HepG2 (cell line): Measurements from ENCODE around the gene UTS2R. TPM values are rescaled to one million over a fixed set of nuclear protein-coding genes. Genes with fewer than 3 reads are reported as not detected.
A peak's percentile ranks its signal among the peaks of the same experiment; 100 is the strongest.

Source experiments
- ATAC-seq: fragments of 200-7000 bp; cut with Tn5 transposase; 3 replicates; pipeline ENCODE4 v1.9.1; 2020; ENCODE audit warnings: mild to moderate bottlenecking, moderate library complexity
- BruUV-seq: library from RNA; stranded (reverse); fragments of 400-500 nt; replicated peaks from 2 replicates; lab custom pipeline; 2021; lab: Mats Ljungman, UMichigan
- CTCF ChIA-PET: fragments of 300-600 bp; formaldehyde crosslinking; extraction: SDS; loops from one replicate; lab custom pipeline; 2021; ENCODE audit warnings: low total read pairs, inconsistent platforms, low intra/inter-chr PET ratio; lab: Yijun Ruan, JAX
- POLR2A ChIA-PET: fragments of 350-600 bp; sonication (Branson Sonifier 250); formaldehyde crosslinking; loops from one replicate; lab custom pipeline; 2020; ENCODE audit warnings: antibody characterized with exemption, inconsistent platforms; lab: Yijun Ruan, JAX
- DNase-seq: peaks from one replicate; pipeline ENCODE4 v3.0.0-alpha.2; 2015; ENCODE audit warnings: low spot score
- FAIRE-seq: peaks from 3 replicates; lab custom pipeline; 2011; peaks lifted over from hg19 to GRCh38; lab: Jason Lieb, UNC
- H2AFZ ChIP-seq: one replicate; pipeline ENCODE4 v1.6.1; 2011; ENCODE audit warnings: low read length, inconsistent platforms
- H3K27ac ChIP-seq: fragments of 300-600 bp; 3 replicates; pipeline ENCODE4 v1.8.0; 2011; ENCODE audit warnings: mixed run types, mild to moderate bottlenecking, mixed read lengths, low read length, inconsistent platforms; ENCODE audit not compliant: insufficient read depth; ENCODE audit errors: extremely low read length
- H3K27me3 ChIP-seq, 2 experiments: fragments of 200-600 bp in 1 of 2; 2 replicates in 1 of 2; 3 replicates in 1 of 2; pipeline versions ENCODE4 v1.6.0 to v1.8.0; 2011; ENCODE audit warnings: low read length in 2 of 2, mild to moderate bottlenecking in 2 of 2, moderate library complexity in 2 of 2, inconsistent platforms in 1 of 2; ENCODE audit not compliant: insufficient read depth in 2 of 2, control insufficient read depth in 1 of 2
- H3K36me3 ChIP-seq, 2 experiments: fragments of 200-600 bp in 1 of 2; replicated peaks in 1 of 2; 2 replicates in 1 of 2; 3 replicates in 1 of 2; pipeline versions ENCODE4 v1.5.1 to v1.8.0; 2011; ENCODE audit warnings: low read length in 2 of 2, inconsistent platforms in 1 of 2; ENCODE audit not compliant: insufficient read depth in 2 of 2, control insufficient read depth in 1 of 2
- H3K4me1 ChIP-seq: 2 replicates; pipeline ENCODE4 v1.5.1; 2012; ENCODE audit warnings: low read length, inconsistent platforms; ENCODE audit not compliant: insufficient read depth
- H3K4me2 ChIP-seq: 2 replicates; pipeline ENCODE4 v1.6.0; 2011; ENCODE audit warnings: low read depth, low read length, inconsistent platforms
- H3K4me3 ChIP-seq, 3 experiments: fragments of 200-600 bp in 1 of 3; sonication (generic), shearing (Covaris generic) in 1 of 3; replicated peaks in 1 of 3; 2 replicates each; pipeline ENCODE4 v1.5.1; 2011 to 2016; ENCODE audit warnings: low read length in 3 of 3, inconsistent platforms in 2 of 3, low read depth in 2 of 3, mild to moderate bottlenecking in 2 of 3, control low read depth in 1 of 3, mixed read lengths in 1 of 3; ENCODE audit not compliant: insufficient read depth in 1 of 3
- H3K79me2 ChIP-seq: one replicate; pipeline ENCODE4 v1.6.1; 2011; ENCODE audit warnings: low read length, inconsistent platforms; ENCODE audit not compliant: insufficient read depth
- H3K9ac ChIP-seq: 2 replicates; pipeline ENCODE4 v1.6.0; 2011; ENCODE audit warnings: mild to moderate bottlenecking, low read depth, low read length, inconsistent platforms; ENCODE audit not compliant: insufficient read depth
- H3K9me3 ChIP-seq: 2 replicates; pipeline ENCODE4 v1.5.1; 2012; ENCODE audit warnings: mild to moderate bottlenecking, low read length
- H4K20me1 ChIP-seq: 2 replicates; pipeline ENCODE4 v1.6.0; 2011; ENCODE audit warnings: inconsistent platforms, mild to moderate bottlenecking, low read length, moderate library complexity; ENCODE audit not compliant: insufficient read depth
- AGO2 ChIP-seq: fragments of 200-400 bp; formaldehyde crosslinking; optimal IDR thresholded peaks from 2 replicates; pipeline ENCODE3; 2017; ENCODE audit warnings: mild to moderate bottlenecking, low read depth, low read length, moderate library complexity
- BRD4 ChIP-seq: sonication (generic); formaldehyde crosslinking; IDR thresholded peaks from 2 replicates; pipeline ENCODE4 v1.4.0; 2020; ENCODE audit warnings: missing genetic modification reagents
- DNMT3B ChIP-seq: conservative IDR thresholded peaks from 2 replicates; pipeline ENCODE4 v1.6.1; 2016; ENCODE audit warnings: missing biosample characterization, control low read depth
- ETV5 ChIP-seq: IDR thresholded peaks from 2 replicates; pipeline ENCODE4 v1.6.1; 2018; ENCODE audit warnings: missing biosample characterization, missing genetic modification reagents, inconsistent platforms, borderline replicate concordance
- MAZ ChIP-seq, 2 experiments: sonication (generic) in 1 of 2; formaldehyde crosslinking in 1 of 2; IDR thresholded peaks; 2 replicates each; pipeline versions ENCODE4 v1.5.0 to v1.6.1; 2012 to 2020; ENCODE audit warnings: low read depth in 2 of 2, mild to moderate bottlenecking in 2 of 2, borderline replicate concordance in 1 of 2, improper control_type of control experiment in 1 of 2, low read length in 1 of 2, missing genetic modification reagents in 1 of 2, moderate library complexity in 1 of 2
- PRDM4 ChIP-seq: sonication (generic); formaldehyde crosslinking; IDR thresholded peaks from 2 replicates; pipeline ENCODE4 v1.9.0; 2021; ENCODE audit warnings: missing genetic modification reagents, borderline replicate concordance
- SIX1 ChIP-seq: sonication (generic); formaldehyde crosslinking; IDR thresholded peaks from 2 replicates; pipeline ENCODE4 v1.4.0; 2020; ENCODE audit warnings: missing genetic modification reagents, borderline replicate concordance
- TFDP1 ChIP-seq: IDR thresholded peaks from 2 replicates; pipeline ENCODE4 v1.6.1; 2016; ENCODE audit warnings: missing compliant biosample characterization, missing genetic modification reagents, borderline replicate concordance
- ZFP37 ChIP-seq: sonication (generic); formaldehyde crosslinking; IDR thresholded peaks from 2 replicates; pipeline ENCODE4 v1.4.0; 2020; ENCODE audit warnings: missing genetic modification reagents, borderline replicate concordance
- ZNF225 ChIP-seq: sonication (generic); formaldehyde crosslinking; IDR thresholded peaks from 2 replicates; pipeline ENCODE4 v1.4.0; 2020; ENCODE audit warnings: mild to moderate bottlenecking, missing genetic modification reagents
- ZNF260 ChIP-seq: sonication (generic); formaldehyde crosslinking; IDR thresholded peaks from 2 replicates; pipeline ENCODE4 v1.4.0; 2020; ENCODE audit warnings: missing genetic modification reagents, low read depth, mild to moderate bottlenecking, borderline replicate concordance
- ZNF549 ChIP-seq: sonication (generic); formaldehyde crosslinking; IDR thresholded peaks from 2 replicates; pipeline ENCODE4 v1.5.0; 2020; ENCODE audit warnings: missing genetic modification reagents
- ZNF777 ChIP-seq: sonication (generic); formaldehyde crosslinking; IDR thresholded peaks from 2 replicates; pipeline ENCODE4 v1.4.0; 2020; ENCODE audit warnings: missing genetic modification reagents
- WGBS: methylation state at CpG from one replicate; pipeline ENCODE4 v1.1.6; 2017; ENCODE audit warnings: low lambda C conversion rate; 5-methylcytosine and 5-hydroxymethylcytosine counted together
- in situ Hi-C: cut with HindIII; loops from 2 replicates; pipeline ENCODE4 v1.10.0; 2017; ENCODE audit warnings: low pct_unique_long_range_greater_than_20kb; ENCODE audit not compliant: extremely low pct_ligation_motif_present
- intact Hi-C: fragments of 100-400 bp; cut with micrococcal nuclease; formaldehyde crosslinking; loops from one replicate; pipeline ENCODE4 v1.10.0; 2022; ENCODE audit not compliant: unreplicated experiment
- polyA plus RNA-seq, 8 experiments: library from polyadenylated mRNA; depleted of rRNA in 3 of 8; stranded (reverse) in 7 of 8; unstranded in 1 of 8; fragments of >200 nt; fragmentation: Illumina TruSeq in 4 of 8; extraction: Trizol in 4 of 8; gene quantifications; 2 replicates each; pipeline versions ENCODE4 v1.2.1 to v1.2.3, GENCODE V29; 2011 to 2016; ENCODE audit warnings: low read depth in 4 of 8, missing spikeins in 1 of 8, mixed read lengths in 1 of 8; ENCODE audit not compliant: insufficient read depth in 1 of 8
- total RNA-seq, 5 experiments: library from RNA; depleted of rRNA; stranded (reverse); fragments of >200 nt; fragmentation: Illumina TruSeq; extraction: Trizol; gene quantifications; 2 replicates each; pipeline ENCODE4 v1.2.3, GENCODE V29; 2016; ENCODE audit warnings: low read depth in 1 of 5

UTS2R gene
- total and polyA plus RNA-seq, 2 of the 13 experiments (the other 11 are each of a cell fraction or from before 2014, with no cell fraction given) = 0.13 to 0.15 TPM

DNA sequence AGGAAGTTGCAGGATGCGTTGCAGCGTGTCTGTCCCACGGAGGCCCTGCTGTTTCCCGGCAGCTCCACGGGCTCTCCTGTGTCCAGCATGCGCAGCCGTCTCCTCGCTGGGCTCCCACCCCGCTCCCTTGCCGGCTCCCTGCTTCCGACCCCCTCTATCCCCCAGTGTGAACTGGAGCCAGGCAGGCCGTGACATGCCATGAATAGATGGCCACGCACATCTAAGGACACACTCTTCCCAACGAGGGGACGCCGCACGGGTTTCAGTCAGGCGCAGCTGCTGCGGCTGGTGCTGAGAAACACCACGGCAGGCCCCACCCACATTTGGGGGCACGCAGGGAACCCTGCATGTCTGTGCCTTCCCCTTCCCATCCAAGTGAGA is 37.4 kb downstream of the UTS2R start:
- Histone ChIP-seq H3K4me1 (peaks cover 25% of the 10 kb centered on the region), H3K4me2 (no peak overlapping the region), H3K36me3 (peaks cover 10% of the 10 kb centered on the region in 2 experiments; a peak in 4 of 5 replicates), H3K79me2 (no peaks in the 10 kb centered on the region), H4K20me1 (peaks cover 5% of the 10 kb centered on the region; the same call in 1 of the 2 replicates), H3K9ac (no peak overlapping the region), H3K27ac (no peak overlapping the region), H3K4me3 (no peak overlapping the region), H2AFZ (no peak overlapping the region), H3K9me3 (no peaks in the 10 kb centered on the region), H3K27me3 (no peaks in the 10 kb centered on the region)
- FAIRE-seq (no peak), ATAC-seq (no peak), DNase-seq (no peak)
- intact Hi-C loops (no loop called here), in situ Hi-C loops (no loop called here)
- no TSS peak for BruUV-seq
- 95% methylated on average over 21 of the region's 21 CpGs for WGBS
- ChIA-PET CTCF (no interaction called here), POLR2A (no interaction called here)
- TF ChIP-seq AGO2 = peak; percentile 46
- TF ChIP-seq TFDP1 (CRISPR knock-in tag) = no peak

GRCh38 chr17:82410014-82410716 is 38.6 kb downstream of the UTS2R start:
- DNase-seq (no peak), ATAC-seq (no peak), FAIRE-seq (no peak)
- Histone ChIP-seq H2AFZ (no peak overlapping the region), H3K36me3 (peaks cover 7 to 15% of the 10 kb centered on the region in 2 experiments; a peak in 3 of 5 replicates), H4K20me1 (peaks cover 17% of the 10 kb centered on the region; the same call in 1 of the 2 replicates), H3K27me3 (no peaks in the 10 kb centered on the region), H3K9ac (no peak overlapping the region), H3K4me3 (no peak overlapping the region), H3K4me1 (peaks cover 25% of the 10 kb centered on the region), H3K27ac (no peak overlapping the region), H3K79me2 (no peaks in the 10 kb centered on the region), H3K9me3 (no peaks in the 10 kb centered on the region), H3K4me2 (no peak overlapping the region)
- WGBS = 98% methylated on average over 11 of the region's 14 CpGs
- intact Hi-C loops = no loop called here
- no TSS peak for BruUV-seq
- POLR2A ChIA-PET = interaction anchor here (0.6 kb wide), 1 partner anchor 140 kb away, joined by 3 read pairs; no protein-coding TSS in a partner anchor
- CTCF ChIA-PET = no interaction called here
- in situ Hi-C loops = loop anchor here (5.0 kb wide), 1 partner anchor 58 kb away; no protein-coding TSS in a partner anchor
- TF ChIP-seq ETV5 (CRISPR knock-in tag) (no peak), BRD4 (CRISPR knock-in tag) (no peak), ZFP37 (no peak), ZNF549 (CRISPR knock-in tag) (no peak), ZNF260 (CRISPR knock-in tag) (no peak), ZNF777 (no peak), SIX1 (CRISPR knock-in tag) (no peak), PRDM4 (CRISPR knock-in tag) (no peak), MAZ (IDR thresholded peaks at IDR 0.05; ENCODE audit: borderline replicate concordance, low read depth, low read length) (no peak), MAZ (CRISPR knock-in tag; IDR thresholded peaks at IDR 0.05; ENCODE audit: low read depth) (no peak), ZNF225 (no peak), DNMT3B (CRISPR knock-in tag) (no peak)
